HFF-Myc (cell line): ENCODE data around the gene NCOR1.
A peak's percentile ranks its signal among the peaks of the same experiment; 100 is the strongest.

Experiments used
- DNase-seq: peaks from one replicate; pipeline ENCODE4 v3.0.0-alpha.2; 2011; ENCODE audit warnings: low read depth; ENCODE audit errors: extremely low read depth
- H3K4me3 ChIP-seq: replicated peaks from 2 replicates; pipeline ENCODE4 v1.5.1; 2011; ENCODE audit warnings: low read depth, mild to moderate bottlenecking, control low read depth, low read length
- TF ChIP-seq, protein P1 (sequence below): IDR thresholded peaks from 2 replicates; pipeline ENCODE4 v1.5.1; 2012; ENCODE audit warnings: mild to moderate bottlenecking, low read depth, low read length, control low read depth; ENCODE audit errors: missing control alignments

NCOR1 gene

DNA sequence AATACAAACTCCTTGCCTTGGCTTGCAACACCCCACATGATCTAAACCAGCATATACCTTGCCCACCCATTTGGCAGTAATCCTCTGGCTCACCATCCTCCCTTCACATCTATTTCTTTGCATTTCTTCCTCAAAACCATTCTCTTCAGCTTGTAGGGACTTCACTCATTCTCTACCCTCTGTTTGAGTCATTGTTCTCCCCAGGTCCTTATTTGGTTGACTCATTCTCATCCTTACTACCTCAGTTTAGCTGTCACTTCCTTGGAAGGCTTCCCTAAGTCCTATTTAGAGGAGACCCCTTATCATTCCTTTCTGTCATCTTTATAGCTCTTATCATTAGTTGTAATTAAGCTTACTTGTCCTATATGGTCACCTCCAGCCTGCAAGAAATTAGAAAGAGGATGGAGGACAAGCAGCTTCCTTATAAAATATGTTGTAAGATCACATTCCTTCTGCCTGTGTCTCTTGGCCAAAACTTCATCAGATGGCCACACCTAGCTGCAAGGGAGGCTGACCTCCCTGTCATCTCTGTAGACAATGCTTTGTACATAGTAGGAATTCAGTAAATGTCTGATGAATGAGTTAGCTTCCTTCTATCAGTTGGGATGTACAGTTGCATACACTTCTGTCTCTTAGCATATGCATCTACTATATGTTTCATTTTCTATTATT lies 214.0 kb downstream of the NCOR1 start:
- no peak for DNase-seq
- peak overlapping the region; percentile 71 for H3K4me3 ChIP-seq
- TF ChIP-seq, protein P1, sequence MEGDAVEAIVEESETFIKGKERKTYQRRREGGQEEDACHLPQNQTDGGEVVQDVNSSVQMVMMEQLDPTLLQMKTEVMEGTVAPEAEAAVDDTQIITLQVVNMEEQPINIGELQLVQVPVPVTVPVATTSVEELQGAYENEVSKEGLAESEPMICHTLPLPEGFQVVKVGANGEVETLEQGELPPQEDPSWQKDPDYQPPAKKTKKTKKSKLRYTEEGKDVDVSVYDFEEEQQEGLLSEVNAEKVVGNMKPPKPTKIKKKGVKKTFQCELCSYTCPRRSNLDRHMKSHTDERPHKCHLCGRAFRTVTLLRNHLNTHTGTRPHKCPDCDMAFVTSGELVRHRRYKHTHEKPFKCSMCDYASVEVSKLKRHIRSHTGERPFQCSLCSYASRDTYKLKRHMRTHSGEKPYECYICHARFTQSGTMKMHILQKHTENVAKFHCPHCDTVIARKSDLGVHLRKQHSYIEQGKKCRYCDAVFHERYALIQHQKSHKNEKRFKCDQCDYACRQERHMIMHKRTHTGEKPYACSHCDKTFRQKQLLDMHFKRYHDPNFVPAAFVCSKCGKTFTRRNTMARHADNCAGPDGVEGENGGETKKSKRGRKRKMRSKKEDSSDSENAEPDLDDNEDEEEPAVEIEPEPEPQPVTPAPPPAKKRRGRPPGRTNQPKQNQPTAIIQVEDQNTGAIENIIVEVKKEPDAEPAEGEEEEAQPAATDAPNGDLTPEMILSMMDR, result no peak

DNA sequence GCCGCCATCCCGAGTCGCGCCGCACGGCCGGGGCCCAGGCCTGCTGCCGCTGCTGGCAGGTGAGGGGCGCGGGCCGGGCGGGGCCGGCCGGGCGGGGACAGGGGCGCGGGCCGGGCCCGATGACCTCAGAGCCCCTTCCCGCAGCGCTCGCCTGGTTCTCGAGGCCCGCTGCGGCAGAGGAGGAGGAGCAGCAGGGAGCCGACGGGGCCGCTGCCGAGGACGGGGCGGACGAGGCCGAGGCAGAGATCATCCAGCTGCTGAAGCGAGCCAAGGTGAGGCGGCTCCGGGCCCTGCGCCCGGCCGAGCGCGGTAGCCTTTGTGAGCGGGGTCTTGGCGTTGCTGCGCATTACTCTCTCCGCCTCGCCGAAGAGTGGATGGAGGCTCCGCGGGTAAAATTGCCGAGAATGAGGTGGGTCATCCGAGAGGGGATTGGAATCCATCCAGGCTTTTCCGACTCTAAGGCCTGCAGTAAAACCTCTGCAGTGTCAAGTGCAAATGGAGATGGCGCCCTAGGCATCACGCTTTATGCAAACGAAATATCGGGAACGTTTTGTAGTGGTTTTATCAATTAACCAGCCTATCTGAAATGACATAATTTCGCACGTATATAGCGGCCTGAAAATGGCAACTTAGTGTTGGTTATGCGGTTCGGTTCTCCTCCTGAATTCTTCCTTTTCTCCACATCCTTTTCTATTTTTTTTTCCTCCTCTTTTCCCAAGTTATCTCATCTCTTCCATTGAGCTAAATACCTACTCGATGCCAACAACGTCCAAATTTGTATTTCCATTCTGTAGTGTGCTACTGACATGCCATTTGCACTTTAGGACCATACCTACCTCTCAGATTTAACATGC lies 215.1 kb downstream of the NCOR1 start:
- DNase-seq, result no peak
- H3K4me3 ChIP-seq, result peak overlapping the region; percentile 71
- TF ChIP-seq, protein P1, result no peak

DNA sequence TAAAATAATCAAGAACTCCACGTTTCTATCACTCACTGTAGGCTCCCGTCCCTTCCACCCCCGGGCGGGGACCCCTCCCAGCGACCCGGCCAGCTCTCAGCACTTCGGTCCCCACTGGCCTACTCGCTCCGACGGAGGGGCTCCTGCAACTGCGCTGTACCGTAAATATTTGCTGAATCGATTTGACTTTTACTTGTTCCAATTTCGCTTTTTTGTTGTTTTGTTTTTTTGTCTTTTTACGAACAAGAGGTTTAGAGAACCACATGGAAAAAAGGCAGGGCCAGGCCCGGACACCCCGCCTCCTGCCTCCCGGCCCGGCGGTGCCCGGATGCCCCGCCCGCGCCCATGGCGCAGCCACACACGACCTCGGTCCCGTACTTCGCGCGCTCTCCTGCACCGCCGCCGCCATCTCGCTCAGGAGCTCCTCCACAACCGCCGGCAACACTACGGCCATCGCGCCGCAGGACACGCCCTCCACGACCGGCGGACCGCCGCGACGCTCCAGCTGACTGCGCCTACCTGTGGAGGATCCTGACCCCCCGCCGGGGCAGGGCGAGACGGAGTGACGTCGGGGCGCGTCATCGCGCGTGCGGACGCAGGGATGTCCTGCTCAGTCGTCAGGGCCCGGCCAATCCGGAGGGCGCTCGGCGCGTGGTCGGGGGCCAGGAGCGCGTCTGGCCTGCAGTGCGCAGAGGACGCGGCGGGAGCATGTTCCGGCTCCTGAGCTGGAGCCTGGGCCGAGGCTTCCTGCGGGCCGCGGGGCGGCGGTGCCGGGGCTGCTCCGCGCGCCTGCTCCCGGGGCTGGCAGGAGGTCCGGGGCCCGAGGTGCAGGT lies 216.0 kb downstream of the NCOR1 start, which contains the start of the genes TTC19 and ZSWIM7:
TSS of gene TTC19 (plus strand) at position 684 of the 833 bp plus-strand sequence. CDS start at position 709, 25 bp downstream.
TSS of gene ZSWIM7 (minus strand) at position 564 of the 833 bp plus-strand sequence. CDS start at position 454, 110 bp downstream.
- DNase-seq, result peak; percentile 74
- TF ChIP-seq, protein P1, result no peak
- H3K4me3 ChIP-seq, result peak within 1 kb of the TSS; percentile 71

DNA sequence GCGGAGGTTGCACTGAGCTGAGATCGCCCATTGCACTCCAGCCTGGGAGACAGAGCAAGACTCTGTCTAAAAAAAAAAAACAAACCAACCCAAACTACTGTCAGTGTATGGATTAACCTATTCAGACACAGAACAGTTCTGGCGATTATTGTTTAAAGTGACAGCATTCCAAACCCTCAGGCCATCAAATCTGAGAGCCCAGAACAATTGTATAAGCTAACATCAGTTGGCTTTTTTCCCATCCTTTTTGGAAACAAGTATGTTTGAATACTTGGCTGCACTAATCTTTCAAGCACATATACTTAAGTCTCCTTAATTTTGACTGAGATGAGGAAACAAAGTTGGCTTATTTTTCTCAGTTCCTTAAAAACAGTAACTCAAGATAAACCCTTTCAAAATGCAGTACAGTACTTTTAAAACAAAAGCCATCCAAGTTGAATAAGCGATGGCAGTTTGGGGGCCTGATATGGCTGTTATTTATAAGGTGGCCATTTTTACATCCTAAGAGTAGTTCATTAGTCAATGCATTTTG lies 217.2 kb downstream of the NCOR1 start:
- TF ChIP-seq, protein P1, result no peak
- H3K4me3 ChIP-seq, result peak overlapping the region; percentile 71; the same call in 1 of the 2 replicates
- DNase-seq, result no peak

DNA sequence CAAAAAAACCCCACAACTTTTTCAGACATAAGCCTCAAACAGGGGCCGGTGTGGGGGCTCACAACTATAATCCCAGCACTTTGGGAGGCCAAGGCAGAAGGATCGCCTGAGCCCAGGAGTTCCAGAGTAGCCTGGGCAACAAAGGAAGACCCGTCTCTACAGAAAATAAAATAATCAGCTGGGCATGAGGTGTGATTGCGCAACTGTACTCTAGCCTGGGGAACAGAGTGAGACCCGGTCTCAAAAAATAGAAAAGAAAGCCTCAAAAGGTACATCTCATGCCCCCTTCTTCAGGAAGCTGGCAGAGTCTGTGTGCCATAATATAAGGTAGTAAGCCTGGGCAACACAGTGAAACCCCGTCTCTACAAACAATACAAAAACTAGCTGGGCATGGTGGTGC lies 219.0 kb downstream of the NCOR1 start:
- no peak overlapping the region for H3K4me3 ChIP-seq
- TF ChIP-seq, protein P1, result no peak
- DNase-seq, result no peak
